K562 (cell line): ENCODE data around the gene RALGPS1. TPM values are rescaled to one million over a fixed set of nuclear protein-coding genes. Genes with fewer than 3 reads are reported as not detected.

Source experiments
- ATAC-seq: fragments of 200-7000 bp; cut with Tn5 transposase; 3 replicates; pipeline ENCODE4 v1.9.1; 2020; ENCODE audit warnings: moderate library complexity
- BruUV-seq: library from RNA; stranded (reverse); fragments of 400-500 nt; replicated peaks from 2 replicates; lab custom pipeline; 2021; lab: Mats Ljungman, UMichigan
- CTCF ChIA-PET: fragments of 300-600 bp; formaldehyde crosslinking; extraction: SDS; loops from one replicate; lab custom pipeline; 2021; ENCODE audit warnings: low intra/inter-chr PET ratio; lab: Yijun Ruan, JAX
- POLR2A ChIA-PET: fragments of 300-600, 350-650 bp; sonication (Branson Sonifier 250); formaldehyde crosslinking; extraction: SDS; loops from one replicate; lab custom pipeline; 2021; ENCODE audit warnings: antibody characterized with exemption, inconsistent platforms; lab: Yijun Ruan, JAX
- DNase-seq, 4 experiments: peaks; one replicate each; pipeline versions ENCODE4 v3.0.0 to v3.0.0-alpha.2; 2011 to 2018; ENCODE audit warnings: low spot score in 3 of 4, mixed read lengths in 3 of 4; ENCODE audit errors: extremely low read depth in 1 of 4
- FAIRE-seq: peaks from 2 replicates; lab custom pipeline; 2011; peaks lifted over from hg19 to GRCh38; lab: Jason Lieb, UNC
- H2AFZ ChIP-seq: 2 replicates; pipeline ENCODE4 v1.6.0; 2011; ENCODE audit warnings: low read depth, low read length, control low read depth, inconsistent platforms
- H3K27ac ChIP-seq: fragments of 200-600 bp; 3 replicates; pipeline ENCODE4 v1.8.0; 2011; ENCODE audit warnings: low read depth, mild to moderate bottlenecking, control low read depth, inconsistent platforms, low read length, moderate library complexity, mixed read lengths; ENCODE audit errors: extremely low read depth
- H3K27me3 ChIP-seq, 2 experiments: fragments of 300-600 bp in 1 of 2; 2 replicates in 1 of 2; 3 replicates in 1 of 2; pipeline versions ENCODE4 v1.6.0 to v1.8.0; 2011; ENCODE audit warnings: inconsistent platforms in 2 of 2, low read length in 2 of 2, mild to moderate bottlenecking in 1 of 2, mixed read lengths in 1 of 2, moderate library complexity in 1 of 2; ENCODE audit not compliant: control insufficient read depth in 2 of 2, insufficient read depth in 2 of 2
- H3K36me3 ChIP-seq: fragments of 300-600 bp; 3 replicates; pipeline ENCODE4 v1.8.0; 2011; ENCODE audit warnings: mild to moderate bottlenecking, low read length, inconsistent platforms; ENCODE audit not compliant: control insufficient read depth, insufficient read depth
- H3K4me1 ChIP-seq, 2 experiments: fragments of 200-600 bp in 1 of 2; replicated peaks in 1 of 2; 2 replicates in 1 of 2; 3 replicates in 1 of 2; pipeline versions ENCODE4 v1.5.1 to v1.8.0; 2011; ENCODE audit warnings: inconsistent platforms in 2 of 2, low read length in 2 of 2, mild to moderate bottlenecking in 1 of 2, mixed read lengths in 1 of 2, moderate library complexity in 1 of 2; ENCODE audit not compliant: control insufficient read depth in 2 of 2, insufficient read depth in 2 of 2
- H3K4me2 ChIP-seq: 2 replicates; pipeline ENCODE4 v1.6.1; 2011; ENCODE audit warnings: low read length, control low read depth, inconsistent platforms, mixed read lengths; ENCODE audit not compliant: insufficient read depth
- H3K4me3 ChIP-seq: fragments of 200-600 bp; sonication (generic), shearing (Covaris generic); 2 replicates; pipeline ENCODE4 v1.5.1; 2016; ENCODE audit warnings: control low read depth, inconsistent platforms
- H3K79me2 ChIP-seq: fragments of 200-600 bp; 3 replicates; pipeline ENCODE4 v1.8.0; 2011; ENCODE audit warnings: low read length, inconsistent platforms; ENCODE audit not compliant: control insufficient read depth, insufficient read depth
- H3K9ac ChIP-seq, 2 experiments: 2 replicates each; pipeline versions ENCODE4 v1.6.0 to v1.6.1; 2011; ENCODE audit warnings: low read depth in 2 of 2, low read length in 2 of 2, control low read depth in 1 of 2, inconsistent platforms in 1 of 2, mild to moderate bottlenecking in 1 of 2, mixed read lengths in 1 of 2; ENCODE audit not compliant: insufficient read depth in 1 of 2
- H3K9me1 ChIP-seq: one replicate; pipeline ENCODE4 v1.6.0; 2011; ENCODE audit warnings: inconsistent platforms, mild to moderate bottlenecking, low read length, moderate library complexity; ENCODE audit not compliant: control insufficient read depth, insufficient read depth
- H3K9me3 ChIP-seq: replicated peaks from 2 replicates; pipeline ENCODE4 v1.5.1; 2011; ENCODE audit warnings: low read depth, low read length, inconsistent platforms; ENCODE audit not compliant: control insufficient read depth, insufficient read depth
- H4K20me1 ChIP-seq: replicated peaks from 2 replicates; pipeline ENCODE4 v1.6.1; 2011; ENCODE audit warnings: low read length, inconsistent platforms, mixed read lengths; ENCODE audit not compliant: control insufficient read depth, insufficient read depth
- ARID1B ChIP-seq: fragments of 450-650 bp; IDR thresholded peaks from 2 replicates; pipeline ENCODE4 v1.6.1; 2016; ENCODE audit warnings: antibody characterized with exemption, mild to moderate bottlenecking, inconsistent platforms
- EHMT2 ChIP-seq: fragments of 450-650 bp; IDR thresholded peaks from 2 replicates; pipeline ENCODE4 v1.6.1; 2018; ENCODE audit warnings: antibody characterized with exemption
- ESRRA ChIP-seq: fragments of 450-650 bp; IDR thresholded peaks from 2 replicates; pipeline ENCODE4 v1.6.1; 2014; ENCODE audit warnings: low read depth, mild to moderate bottlenecking, moderate library complexity, borderline replicate concordance
- MEIS2 ChIP-seq: fragments of 450-650 bp; IDR thresholded peaks from 2 replicates; pipeline ENCODE4 v1.6.1; 2014; ENCODE audit warnings: mild to moderate bottlenecking; ENCODE audit not compliant: partially characterized antibody
- PBX2 ChIP-seq, 2 experiments: IDR thresholded peaks in 1 of 2; conservative IDR thresholded peaks in 1 of 2; 2 replicates each; pipeline ENCODE4 v1.6.1; 2016; ENCODE audit warnings: low read depth in 2 of 2, mild to moderate bottlenecking in 1 of 2, missing compliant biosample characterization in 1 of 2, missing genetic modification characterization in 1 of 2, moderate library complexity in 1 of 2
- PKNOX1 ChIP-seq: fragments of 450-650 bp; IDR thresholded peaks from 2 replicates; pipeline ENCODE4 v1.6.1; 2016
- ZNF584 ChIP-seq: fragments of 200-800 bp; sonication (Bioruptor generic); IDR thresholded peaks from 2 replicates; pipeline ENCODE4 v1.6.1; 2016; ENCODE audit warnings: low read depth, mild to moderate bottlenecking, missing genetic modification characterization, missing compliant biosample characterization
- WGBS: fragments of 100-300 bp; shearing (Covaris generic); methylation state at CpG from one replicate; pipeline ENCODE4 v1.1.6; 2016; ENCODE audit warnings: low coverage, mixed read lengths; ENCODE audit not compliant: insufficient coverage; ENCODE audit errors: missing lambda C conversion rate; 5-methylcytosine and 5-hydroxymethylcytosine counted together
- in situ Hi-C: fragments of 300-500 bp; cut with MboI; formaldehyde crosslinking; loops from 4 replicates; pipeline ENCODE4 v1.15.0; 2018; ENCODE audit warnings: inconsistent platforms, mixed read lengths
- intact Hi-C: fragments of 100-400 bp; cut with micrococcal nuclease; formaldehyde crosslinking; loops from 2 replicates; pipeline ENCODE4 v1.14.2; 2022
- polyA plus RNA-seq, 8 experiments: library from polyadenylated mRNA; depleted of rRNA in 4 of 8; stranded (reverse) in 5 of 8; unstranded in 3 of 8; fragments of >200 nt; fragmentation: Nextera tagmentation in 2 of 8; fragmentation: Illumina TruSeq in 1 of 8; extraction: Ambion mirVana in 2 of 8; extraction: Trizol in 1 of 8; gene quantifications; 2 replicates each; pipeline versions ENCODE4 v1.2.1 to v1.2.3, GENCODE V29; 2011 to 2014; ENCODE audit warnings: inconsistent platforms in 1 of 8, missing spikeins in 1 of 8
- total RNA-seq, 7 experiments: library from RNA; depleted of rRNA in 6 of 7; stranded (reverse); fragments of >200 nt in 6 of 7; fragmentation: Illumina TruSeq in 2 of 7; extraction: Trizol in 2 of 7; gene quantifications; 2 replicates each; pipeline versions ENCODE4 v1.2.1 to v1.2.3, GENCODE V29; 2011 to 2021; ENCODE audit warnings: low replicate concordance in 1 of 7

Gene RALGPS1
- total and polyA plus RNA-seq, 9 of the 15 experiments (the other 6 are each of a cell fraction or from before 2014, with no cell fraction given), result 0.04 to 2.6 (median 1.5) TPM

- CTCF ChIA-PET, result no interaction called here
- no peak for ATAC-seq
Measured at GRCh38 chr9:127130235-127130634, 215.7 kb downstream of the RALGPS1 start.

More at GRCh38 chr9:127130235-127130634, 215.7 kb downstream of the RALGPS1 start:
- TF ChIP-seq MEIS2 (peak; percentile 81), ARID1B (0 out of 2 replicates have a peak, but pooled peaks have one; percentile 17), EHMT2 (no peak), ESRRA (peak; percentile 78), ZNF584 (CRISPR knock-in tag) (no peak), PKNOX1 (peak; percentile 66), PBX2 (CRISPR knock-in tag; IDR thresholded peaks at IDR 0.05; ENCODE audit: low read depth) (no peak), PBX2 (tag; conservative IDR thresholded peaks at IDR 0.05; ENCODE audit: low read depth) (peak; percentile 71)
- DNase-seq, result no peak
- in situ Hi-C loops, result no loop called here
- peaks cover 11 to 36% of the 10 kb centered on the region in 2 experiments; a peak in 3 of 5 replicates for H3K27me3 ChIP-seq
- H4K20me1 ChIP-seq, result 0 out of 2 replicates have a peak, but pooled peaks cover 3% of the 10 kb centered on the region
- 3% methylated on average over 2 of the region's 2 CpGs for WGBS
- H3K36me3 ChIP-seq, result no peaks in the 10 kb centered on the region
- H3K4me2 ChIP-seq, result no peak overlapping the region; the same call in 1 of the 2 replicates
- POLR2A ChIA-PET, result interaction anchor here (0.9 to 1.8 kb wide), 4 partner anchors 11 to 35 kb away, joined by 3 to 6 read pairs (median 3); no protein-coding TSS in a partner anchor
- no peaks in the 10 kb centered on the region for H3K79me2 ChIP-seq
- H3K4me1 ChIP-seq, result peaks cover 9 to 21% of the 10 kb centered on the region in 2 experiments
- no peak for FAIRE-seq
- H3K27ac ChIP-seq, result no peak overlapping the region
- no peaks in the 10 kb centered on the region for H3K9me3 ChIP-seq
- H3K4me3 ChIP-seq, result no peak overlapping the region
- intact Hi-C loops, result no loop called here
- H2AFZ ChIP-seq, result no peak overlapping the region
- no peak overlapping the region for H3K9ac ChIP-seq
- no peaks in the 10 kb centered on the region for H3K9me1 ChIP-seq
- no TSS peak for BruUV-seq
